GM18508 (cell line): ENCODE data around the gene LSM7.

Experiments
- ATAC-seq: cut with Tn5 transposase; IDR thresholded peaks from one replicate; pipeline ENCODE4 v1.9.1; 2021; ENCODE audit warnings: moderate number of reproducible peaks; ENCODE audit not compliant: insufficient read depth, unreplicated experiment

Gene LSM7

DNA sequence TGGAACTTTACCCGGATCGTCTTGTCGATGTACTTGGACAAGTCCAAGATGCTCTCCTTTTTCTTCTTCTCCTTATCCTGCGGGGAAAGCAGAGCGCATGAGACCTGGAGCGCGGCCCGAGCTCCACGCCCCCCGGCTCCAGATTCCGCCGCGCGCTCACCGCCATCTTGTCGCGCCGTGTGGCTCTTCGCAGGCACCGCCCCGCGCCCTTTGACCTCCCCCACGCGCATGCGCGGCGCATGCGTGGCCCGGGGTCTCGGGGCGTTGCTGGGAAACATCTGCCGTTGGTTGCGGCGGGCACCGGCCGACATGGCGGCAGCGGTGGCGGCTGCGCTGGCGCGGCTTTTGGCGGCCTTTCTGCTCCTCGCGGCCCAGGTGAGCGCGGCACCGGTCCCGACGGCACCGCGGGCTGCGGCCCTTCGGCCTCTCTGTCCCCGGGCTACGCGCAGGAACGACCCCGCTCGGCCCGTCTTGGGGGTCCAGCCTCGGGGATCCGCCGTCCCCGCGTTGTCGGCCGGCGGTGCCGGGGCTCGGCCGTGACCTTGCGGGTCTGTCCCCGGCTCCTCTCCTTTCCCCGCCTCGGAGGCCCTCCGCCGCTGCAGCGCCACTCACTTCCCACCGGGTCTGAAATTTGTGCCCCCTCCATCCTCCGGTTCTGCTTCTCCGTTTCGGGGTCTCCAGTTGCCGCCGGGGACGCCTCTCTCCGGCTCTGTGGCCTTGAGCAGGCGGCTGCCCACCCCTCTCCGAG is at the start of gene LSM7, which contains the start of gene SPPL2B:
TSS of gene LSM7 (minus strand) at position 186 of the 748 bp plus-strand sequence. CDS start at position 166, 20 bp downstream.
TSS of gene SPPL2B (plus strand) at position 284 of the 748 bp plus-strand sequence. CDS start at position 310, 26 bp downstream.
- no peak for ATAC-seq

DNA sequence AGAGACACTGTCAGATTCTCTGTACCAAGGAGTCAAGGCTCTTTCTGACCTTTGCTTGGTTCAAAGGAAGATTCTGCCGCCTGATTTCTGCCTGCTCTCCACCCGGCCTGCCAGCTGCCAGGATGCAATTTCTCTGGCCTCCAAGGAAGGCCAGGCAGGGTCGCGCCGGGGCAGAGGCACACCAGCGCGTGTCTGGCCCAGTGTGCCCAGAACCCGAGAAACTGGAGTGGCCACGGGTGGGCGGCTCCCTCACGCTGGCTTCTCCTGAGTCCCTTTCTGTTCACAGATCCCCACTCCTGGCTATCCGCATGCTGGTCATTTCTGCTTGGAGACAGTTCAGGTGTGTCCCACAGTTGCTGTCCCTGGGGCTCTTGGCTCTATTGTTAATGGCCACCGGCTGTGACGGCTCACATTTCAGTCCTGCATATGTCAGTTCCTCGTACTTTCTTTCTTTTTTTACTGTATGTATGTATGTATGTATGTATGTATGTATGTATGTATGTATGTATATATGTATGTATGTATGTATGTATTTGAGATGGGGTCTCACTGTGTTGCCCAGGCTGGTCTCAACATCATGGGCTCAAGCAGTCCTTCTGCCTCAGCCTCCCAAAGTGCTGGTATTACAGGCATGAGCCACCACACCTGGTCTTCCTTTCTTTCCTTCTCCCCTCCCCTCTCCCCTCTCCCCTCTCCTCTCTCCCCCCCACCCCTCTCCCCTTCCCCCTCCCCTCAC is 48.6 kb upstream of the LSM7 start:
- ATAC-seq = no peak

DNA sequence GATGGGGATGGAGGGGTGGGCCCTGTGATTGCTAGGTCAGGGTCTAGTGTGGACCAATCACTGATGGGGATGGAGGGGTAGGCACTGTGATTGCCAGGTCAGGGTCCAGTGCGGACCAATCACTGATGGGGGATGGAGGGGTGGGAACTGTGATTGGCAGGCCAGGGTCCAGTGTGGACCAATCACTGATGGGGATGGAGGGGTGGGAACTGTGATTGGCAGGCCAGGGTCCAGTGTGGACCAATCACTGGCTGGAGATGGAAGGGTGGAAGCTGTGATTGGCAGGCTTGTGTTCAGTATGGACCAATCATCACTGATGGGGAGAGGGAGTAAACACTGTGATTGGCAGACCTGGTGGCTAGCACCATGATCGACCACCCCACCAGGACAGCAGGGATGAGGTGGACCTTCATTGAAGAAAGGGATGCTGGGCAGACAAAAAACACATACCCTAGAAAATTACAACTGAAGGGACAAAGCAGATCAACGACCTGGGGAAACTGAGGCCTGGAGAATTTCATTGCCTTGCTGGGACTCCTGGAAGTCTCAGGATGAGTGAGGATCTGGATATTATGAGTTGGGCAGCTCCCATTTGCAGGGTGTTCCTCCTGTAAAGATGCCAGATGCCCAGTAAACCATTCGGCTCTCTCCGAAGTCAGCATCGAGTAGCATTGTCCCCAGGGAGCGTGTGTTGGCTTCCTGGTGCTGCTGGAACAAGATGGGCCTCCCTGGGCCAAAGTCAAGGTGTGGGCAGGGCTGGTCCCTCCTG is 47.2 kb upstream of the LSM7 start:
- no peak for ATAC-seq

DNA sequence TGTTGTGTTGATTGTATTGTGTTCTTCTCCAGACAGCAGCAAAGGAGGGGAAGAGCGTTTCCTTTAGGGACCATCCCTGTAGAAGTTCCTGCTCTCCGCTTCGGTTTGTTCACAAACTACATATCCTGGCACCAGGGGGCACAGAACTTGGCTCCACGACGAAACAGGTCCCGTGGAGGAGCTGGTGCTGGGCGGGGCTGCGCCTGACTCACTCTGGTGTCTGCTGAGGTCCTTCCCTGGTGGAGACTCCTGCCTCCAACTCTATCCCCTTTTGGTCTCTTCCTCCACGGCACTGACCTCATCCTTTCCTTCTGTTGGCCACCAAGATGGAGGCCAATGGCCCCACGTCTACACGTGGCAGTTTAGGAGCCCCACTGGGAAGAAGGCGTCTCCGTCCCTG is 46.4 kb upstream of the LSM7 start:
- ATAC-seq = no peak

DNA sequence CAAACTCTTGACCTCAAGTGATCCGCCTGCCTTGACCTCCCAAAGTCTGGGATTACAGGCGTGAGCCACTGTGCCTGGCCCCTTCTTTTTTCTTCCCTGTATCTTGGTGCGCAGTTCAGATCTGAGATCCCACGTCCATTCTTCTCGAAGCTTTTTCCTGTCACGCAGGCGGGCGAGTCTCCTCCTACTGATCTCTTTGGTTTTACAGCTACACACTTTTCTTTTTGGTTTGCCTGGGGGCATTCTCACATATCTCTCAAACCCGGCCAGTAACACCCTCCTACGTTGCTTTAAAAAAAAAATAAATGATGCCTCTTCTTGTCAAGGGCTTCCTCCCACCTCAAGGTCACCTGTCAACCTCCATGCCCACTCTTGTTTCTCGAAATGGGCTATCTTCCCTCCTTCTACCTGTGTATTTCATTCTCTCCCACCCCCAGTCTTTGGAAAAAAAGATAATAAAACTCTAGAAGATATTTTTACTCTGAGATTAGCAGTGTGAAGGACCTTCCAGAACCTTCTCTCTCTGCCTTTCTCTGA is 43.8 kb upstream of the LSM7 start:
- no peak for ATAC-seq

DNA sequence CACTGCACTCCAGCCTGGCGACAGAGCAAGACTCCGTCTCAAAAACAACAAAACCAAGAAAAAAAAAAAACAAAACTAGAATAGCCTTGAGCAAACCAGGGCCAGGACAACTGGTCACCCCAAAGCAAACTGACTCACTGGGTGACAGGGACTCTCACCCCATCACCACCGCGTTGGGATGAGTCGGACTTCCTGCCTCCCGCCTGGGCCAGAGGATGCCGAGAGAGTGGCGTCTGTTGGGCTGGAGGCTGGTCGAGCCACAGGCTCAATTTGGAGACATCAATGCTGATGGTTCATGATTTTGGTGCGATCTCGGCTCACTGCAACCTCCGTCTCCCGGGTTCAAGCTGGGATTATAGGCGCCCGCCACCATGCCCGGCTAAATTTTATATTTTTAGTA is 43.3 kb upstream of the LSM7 start:
- ATAC-seq = no peak

DNA sequence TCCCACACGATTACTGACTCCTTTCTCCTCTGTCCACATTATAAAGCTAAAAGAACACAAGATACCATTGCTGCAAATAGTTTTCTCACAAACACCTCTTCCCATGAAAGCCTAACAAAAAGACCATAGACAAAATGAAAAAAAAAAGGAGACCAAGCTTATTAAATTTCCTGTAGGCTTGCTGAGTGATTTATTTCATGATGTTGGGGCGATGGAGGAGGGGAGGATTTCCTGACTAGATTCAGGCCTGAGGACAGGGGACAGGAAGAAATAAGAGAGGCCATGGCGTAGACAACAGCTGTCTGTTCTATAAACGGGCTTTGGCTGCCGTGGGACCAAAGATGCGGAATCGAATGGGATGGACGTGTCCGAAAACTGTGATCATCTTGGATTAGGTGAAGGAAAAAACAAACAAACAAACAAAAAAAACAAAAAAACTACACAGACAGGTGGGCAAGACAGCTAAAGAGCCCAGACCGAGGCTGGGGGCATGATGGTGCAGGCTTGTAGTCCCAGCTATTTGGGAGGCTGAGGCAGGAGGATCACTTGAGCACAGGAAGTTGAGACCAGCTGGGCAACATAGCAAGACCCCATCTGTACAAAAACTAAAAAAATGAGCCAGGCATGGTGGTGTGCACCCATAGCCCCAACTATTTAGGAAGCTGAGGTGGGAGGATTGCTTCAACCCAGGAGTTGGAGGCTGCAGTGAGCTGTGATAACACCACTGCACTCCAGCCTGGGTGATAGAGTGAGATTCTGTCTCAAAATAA is 37.0 kb upstream of the LSM7 start:
- no peak for ATAC-seq

DNA sequence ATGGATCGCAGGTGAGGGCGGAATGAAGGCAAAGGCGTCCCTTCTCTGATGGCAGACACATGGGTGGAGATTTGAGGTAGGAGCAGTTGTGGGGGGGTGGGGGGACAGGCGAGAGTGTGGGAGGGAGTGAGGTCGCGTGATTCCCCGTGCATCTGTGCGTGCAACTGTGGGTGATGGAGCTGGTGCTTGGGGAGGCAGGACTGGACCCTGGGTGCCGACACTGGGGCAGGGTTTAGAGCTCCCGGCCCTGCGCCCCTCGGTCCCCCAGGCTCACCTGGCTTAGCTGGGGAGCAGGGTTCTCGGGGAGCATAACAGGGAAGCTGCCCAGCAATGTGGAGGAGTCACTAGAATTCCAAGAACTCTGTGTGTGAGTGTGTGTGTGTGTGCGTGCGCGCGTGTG is 35.0 kb upstream of the LSM7 start:
- ATAC-seq = no peak

DNA sequence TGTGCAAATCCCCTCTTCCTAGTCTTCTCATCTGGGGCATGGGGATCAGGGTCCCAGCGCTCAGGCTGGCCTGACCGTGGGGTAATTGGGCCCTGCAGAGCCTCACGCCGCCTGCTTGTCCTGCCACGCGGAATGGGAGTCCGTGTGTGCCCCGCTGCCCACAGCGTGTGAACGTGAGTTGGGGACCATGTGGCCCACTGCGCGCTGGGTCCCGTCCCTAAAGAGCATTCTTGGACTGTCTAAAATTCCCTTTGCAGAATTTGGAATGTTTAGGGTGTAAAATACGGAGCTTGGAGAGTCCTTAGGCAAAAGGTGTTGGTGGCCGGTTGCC is 34.5 kb upstream of the LSM7 start:
- ATAC-seq = no peak

DNA sequence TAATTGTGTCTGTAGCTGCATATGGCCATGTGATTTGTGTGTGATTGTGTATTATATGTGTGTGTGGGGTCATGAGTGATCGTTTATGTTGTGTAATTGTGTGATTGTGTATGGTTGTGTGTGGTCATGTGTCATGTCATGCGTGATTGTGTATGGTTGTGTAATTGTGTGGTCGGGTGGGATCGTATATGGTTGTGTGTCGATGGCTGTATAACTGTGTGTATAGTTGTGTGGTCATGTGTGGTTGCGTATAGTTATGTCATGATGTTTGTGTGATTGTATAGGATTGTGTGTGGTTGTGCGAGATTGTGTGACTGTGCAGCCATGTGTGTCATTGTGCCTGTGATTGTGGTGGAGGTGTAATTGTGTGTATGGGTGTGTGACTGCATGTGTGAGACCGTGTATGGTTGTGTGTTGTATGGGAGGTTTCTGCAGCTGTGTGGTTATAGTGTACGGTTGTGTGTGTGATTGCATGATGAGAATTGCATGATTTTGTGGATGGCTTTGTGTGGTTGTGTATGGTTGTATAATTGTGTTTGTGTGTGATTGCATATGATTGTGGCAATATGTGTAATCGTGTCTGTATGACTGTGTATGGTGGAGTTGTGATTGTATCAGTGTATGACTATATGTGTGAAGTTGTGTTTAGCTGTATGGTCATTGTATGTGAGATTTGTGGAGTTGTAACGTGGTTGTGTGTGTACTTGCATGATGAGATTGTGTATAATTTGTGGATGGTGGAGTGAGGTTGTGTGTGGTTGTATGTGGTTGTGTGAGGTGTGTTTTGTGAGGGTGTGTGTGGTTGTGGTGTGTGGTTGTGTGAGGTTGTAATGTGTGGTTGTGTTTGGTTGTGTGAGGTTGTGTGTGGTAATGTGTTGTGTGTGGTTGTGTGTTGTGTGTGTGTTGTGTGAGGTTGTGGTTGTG is 33.9 kb upstream of the LSM7 start:
- ATAC-seq = no peak

DNA sequence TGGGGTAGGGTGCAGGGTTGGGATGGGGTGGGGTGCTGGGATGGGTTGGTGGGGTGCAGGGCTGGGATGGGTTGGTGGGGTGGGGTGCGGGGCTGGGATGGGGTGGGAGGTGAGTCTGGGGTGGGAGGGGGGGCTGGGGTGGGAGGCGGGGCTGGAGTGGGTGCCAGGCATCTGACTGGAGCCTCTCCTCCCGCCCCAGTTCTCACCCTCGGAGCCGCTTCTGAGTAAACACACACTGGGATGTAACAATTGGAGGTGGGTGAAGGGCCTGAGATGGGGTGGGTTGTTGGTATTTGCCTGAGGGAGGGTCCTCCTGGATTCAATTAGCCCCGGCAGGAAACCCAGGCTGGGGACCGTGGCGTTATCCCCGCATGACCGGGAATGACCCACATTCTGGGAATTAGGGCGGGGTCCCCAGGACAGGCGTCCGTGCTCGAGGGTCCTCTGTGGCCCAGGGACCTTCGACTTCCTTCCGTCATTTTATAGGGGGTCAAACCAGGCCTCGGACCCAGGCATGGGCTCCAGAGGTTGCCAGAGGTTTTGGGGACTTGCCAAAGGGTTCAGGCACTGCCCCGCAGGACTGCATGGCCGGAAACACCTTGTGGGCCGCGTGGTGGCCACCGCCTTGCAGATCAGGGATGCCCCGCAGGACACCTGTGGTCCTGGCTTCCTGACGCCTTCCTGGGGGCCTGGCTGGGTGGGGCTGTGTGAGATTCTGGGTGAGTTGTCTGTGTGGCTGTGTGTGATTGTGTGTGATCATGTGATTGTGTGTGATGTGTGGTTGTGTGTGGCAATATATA is 33.1 kb upstream of the LSM7 start:
- no peak for ATAC-seq

DNA sequence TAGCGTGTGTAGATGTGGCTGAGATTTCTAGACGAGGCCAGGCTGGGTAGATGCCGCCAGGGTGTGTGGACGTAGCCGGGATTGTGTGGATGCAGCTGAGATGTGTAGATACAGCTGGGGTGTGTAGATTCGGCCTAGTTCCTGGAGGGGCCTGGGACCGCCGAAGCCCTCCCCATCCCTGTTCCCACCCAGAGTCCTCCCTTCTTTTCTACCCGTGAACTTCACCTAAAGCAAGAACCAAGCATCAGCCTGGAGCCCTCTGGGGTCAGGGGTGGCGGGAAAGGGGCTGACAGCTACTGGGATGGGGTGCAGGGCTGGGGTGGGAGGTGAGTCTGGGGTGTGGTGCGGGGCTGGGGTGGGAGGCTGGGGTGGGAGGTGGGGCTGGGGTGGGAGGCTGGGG is 32.4 kb upstream of the LSM7 start:
- ATAC-seq = no peak

DNA sequence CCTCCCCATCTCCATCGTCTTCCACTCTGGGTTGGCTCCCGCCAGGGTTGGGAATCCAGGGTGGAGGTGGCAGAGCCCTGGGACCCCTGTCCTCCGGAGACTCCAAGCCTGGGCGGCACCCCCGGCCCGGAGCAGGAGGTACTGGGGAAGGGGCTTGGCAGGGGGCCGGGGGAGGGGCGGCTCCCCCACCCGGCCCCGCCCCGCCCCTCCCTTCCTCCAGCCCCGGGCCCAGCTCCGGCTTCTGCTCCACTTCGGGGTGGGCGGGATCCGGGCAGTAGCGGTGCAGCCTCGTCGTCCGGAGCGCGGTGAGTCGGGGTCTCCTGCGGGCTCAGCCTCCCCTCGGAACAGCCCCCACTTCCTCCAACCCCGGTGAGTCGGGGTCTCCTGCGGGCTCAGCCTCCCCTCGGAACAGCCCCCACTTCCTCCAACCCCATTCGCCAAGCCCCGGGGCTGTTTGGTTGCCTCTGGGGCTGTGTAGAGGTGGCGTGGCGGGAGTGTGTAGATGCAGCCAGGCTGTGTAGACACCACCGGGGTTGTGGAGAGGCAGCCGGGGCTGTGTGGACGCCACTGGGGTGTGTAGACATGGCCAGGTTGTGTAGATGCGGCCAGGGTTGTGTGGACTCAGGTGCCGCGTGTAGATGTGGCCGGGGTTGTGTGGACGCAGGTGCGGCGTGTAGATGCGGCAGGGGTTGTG is 31.8 kb upstream of the LSM7 start, which contains the start of gene TMPRSS9:
TSS of gene TMPRSS9 (plus strand) at position 274 of the 694 bp plus-strand sequence. CDS start 29,521 bp downstream, outside the sequence.
- ATAC-seq = no peak

DNA sequence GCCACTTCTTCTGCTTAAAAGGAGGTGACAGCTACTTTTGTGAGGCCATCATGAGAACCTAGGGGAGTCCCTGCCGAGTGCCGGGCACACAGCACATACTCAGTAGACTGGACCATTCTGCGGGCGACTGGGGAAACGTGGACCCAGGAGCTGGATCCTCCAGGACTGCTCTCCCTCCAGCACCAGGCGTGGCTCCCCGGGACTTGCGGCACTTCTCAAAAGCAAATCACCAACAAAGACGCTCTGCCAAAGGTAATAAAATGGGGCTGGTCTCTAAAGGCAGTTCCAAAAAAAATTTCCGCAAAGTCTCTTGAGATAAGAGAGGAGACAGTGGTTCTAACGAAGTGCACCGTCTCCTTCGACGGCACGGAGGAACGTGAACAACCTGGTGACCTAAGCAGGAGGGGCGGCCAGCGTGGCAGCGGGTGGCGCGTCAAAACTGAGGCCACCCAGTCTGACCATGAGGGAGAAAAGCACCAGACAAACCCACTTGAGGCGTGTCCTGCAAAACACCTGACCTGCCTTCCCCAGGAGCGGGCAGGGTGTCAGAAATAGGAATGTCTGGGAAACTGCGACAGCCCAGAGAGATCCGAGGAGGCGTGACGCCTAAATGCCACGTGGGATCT is 30.3 kb upstream of the LSM7 start:
- ATAC-seq = no peak

DNA sequence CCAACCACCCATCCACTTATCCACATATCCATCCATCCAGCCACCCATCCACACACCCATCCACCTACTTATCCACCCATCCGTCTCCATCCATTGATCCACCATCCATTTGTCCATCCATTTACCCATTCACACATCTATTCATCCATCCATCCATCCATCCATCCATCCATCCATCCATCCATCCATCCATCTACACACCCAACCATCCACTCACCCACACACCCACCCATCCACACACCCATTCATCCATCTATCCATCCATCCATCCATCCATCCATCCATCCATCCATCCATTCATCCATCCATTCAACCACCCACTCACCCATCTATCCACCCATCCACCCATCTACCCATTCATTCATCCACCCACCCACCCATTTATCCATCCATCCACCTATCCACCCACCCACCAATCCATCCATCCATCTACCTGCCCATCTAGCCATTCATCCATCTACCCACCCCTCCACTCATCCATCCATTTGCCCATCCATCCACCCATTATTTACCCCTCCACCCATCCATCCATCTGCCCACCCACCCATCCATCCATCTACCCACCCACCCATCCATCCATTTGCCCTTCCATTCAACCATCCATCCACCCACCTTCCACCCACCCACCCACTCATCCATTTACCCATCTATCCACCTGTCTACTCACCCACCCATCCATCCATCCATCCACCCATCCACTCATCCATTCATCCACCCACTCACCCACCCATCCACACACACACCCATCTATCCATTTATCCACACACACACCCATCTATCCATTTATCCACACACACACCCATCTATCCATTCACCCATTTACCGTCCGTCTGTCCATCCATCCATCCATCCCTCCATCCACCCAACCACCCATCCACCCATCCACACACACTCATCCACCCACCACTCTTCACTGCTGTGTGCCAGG is 29.2 kb upstream of the LSM7 start:
- ATAC-seq = no peak

DNA sequence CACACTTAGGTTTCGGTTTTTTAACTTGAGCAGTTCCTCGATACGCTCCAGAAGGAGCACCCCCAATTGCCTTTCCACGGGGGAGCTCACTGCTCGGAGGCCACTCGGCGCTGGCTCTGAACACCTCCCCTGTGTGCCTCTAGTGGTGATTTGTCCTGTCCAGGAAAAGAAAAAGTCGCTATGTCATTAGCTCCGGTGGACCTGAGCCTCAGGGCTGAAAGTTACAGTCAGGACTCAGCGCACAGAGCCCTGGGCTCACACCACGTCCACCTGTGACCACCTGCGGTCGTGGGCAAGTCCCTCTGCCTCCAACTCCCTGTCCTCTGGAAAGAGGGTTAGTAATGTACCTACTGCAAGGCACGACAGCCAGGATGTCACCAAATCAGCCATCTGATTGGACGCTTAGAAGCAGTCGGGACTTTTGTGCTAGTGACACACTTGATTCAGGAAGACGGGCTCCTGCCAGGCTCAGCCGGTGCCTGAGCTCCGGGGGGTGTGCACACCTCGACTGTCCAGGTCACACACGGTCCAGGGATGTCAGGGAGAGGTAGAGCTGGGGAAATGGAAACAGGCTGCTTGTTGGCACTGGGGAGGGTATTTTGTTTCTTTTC is 27.8 kb upstream of the LSM7 start:
- no peak for ATAC-seq
